ENCODE measurements around the gene ZNF892. TPM values are rescaled to one million over a fixed set of nuclear protein-coding genes. Genes with fewer than 3 reads are reported as not detected.

The ZNF892 gene
- 5.5 and 8.3 TPM in 2 replicates for total RNA-seq
- 4.6 TPM for total RNA-seq (2013)
- polyA plus RNA-seq = 0.46 and 0.67 TPM in 2 replicates
- polyA minus RNA-seq = 2.2 and 2.8 TPM in 2 replicates

- intact Hi-C loops (cut with micrococcal nuclease) = loop anchor here (1.0 to 2.0 kb wide), 5 partner anchors 15 to 131 kb away; partner anchors contain the start of genes ZNF2 and ZNF514
- Histone ChIP-seq H3K27me3 (replicated peaks in 1 of 4; ENCODE audit: control extremely low read depth in 1 of 4, control insufficient read depth in 3 of 4, insufficient read depth in 4 of 4, low read length in 3 of 4) (no peaks in the 10 kb centered on the region), H3K27ac (ENCODE audit: low read length in 2 of 2) (peak within 1 kb of the TSS; percentile 66 to 89), H3K9ac (ENCODE audit: low read length) (peak within 1 kb of the TSS; percentile 93), H3K9me3 (ENCODE audit: control extremely low read depth in 1 of 3, control insufficient read depth in 2 of 3, insufficient read depth in 1 of 3, low read length in 2 of 3) (peaks cover 3 to 15% (median 4%) of the 10 kb centered on the region in 3 donors), H3K79me2 (ENCODE audit: control insufficient read depth, insufficient read depth, low read length) (peaks cover 14% of the 10 kb centered on the region), H4K20me1 (ENCODE audit: control insufficient read depth, insufficient read depth, low read length, poor library complexity, severe bottlenecking) (no peaks in the 10 kb centered on the region), H2AFZ (ENCODE audit: insufficient read depth, low read depth, low read length, poor library complexity, severe bottlenecking) (peak within 1 kb of the TSS; percentile 97), H3K36me3 (replicated peaks in 1 of 2; ENCODE audit: control extremely low read depth in 1 of 2, control insufficient read depth in 1 of 2, extremely low read depth in 1 of 2, insufficient read depth in 2 of 2, low read length in 1 of 2) (peaks cover 3 to 22% of the 10 kb centered on the region in 2 experiments), H3K4me2 (replicated peaks; ENCODE audit: low read depth, low read length, poor library complexity, severe bottlenecking) (peak within 1 kb of the TSS; percentile 89), H3K4me1 (ENCODE audit: control insufficient read depth in 2 of 2, insufficient read depth in 2 of 2, low read length in 2 of 2) (peaks cover 10 to 16% of the 10 kb centered on the region in 2 donors), H3K4me3 (ENCODE audit: control extremely low read depth in 1 of 5, extremely low read depth in 1 of 5, insufficient read depth in 1 of 5, low read depth in 2 of 5, low read length in 4 of 5) (peak within 1 kb of the TSS; percentile 51 to 94 (median 78))
- peaks cover 16% of the 10 kb centered on the region for H3K4me1 Mint-ChIP-seq
- WGBS (ENCODE audit: insufficient coverage) = 2% methylated on average over 72 of the region's 74 CpGs
- H3K27ac Mint-ChIP-seq = peak within 1 kb of the TSS; percentile 86
- peaks cover 6% of the 10 kb centered on the region for H3K9me3 Mint-ChIP-seq (ENCODE audit: insufficient read depth)
- DNase-seq = peak; percentile 87
- TF ChIP-seq EZH2 (IDR thresholded peaks at IDR 0.05; ENCODE audit: borderline replicate concordance, insufficient read depth, low read depth, low read length, poor library complexity, severe bottlenecking) (no peak), CTCF (IDR thresholded peaks at IDR 0.05) (peak; percentile 42)
- H3K4me3 Mint-ChIP-seq = peak within 1 kb of the TSS; percentile 96
- CTCF ChIA-PET = no interaction called here
- peak; percentile 97 for ATAC-seq (ENCODE audit: low read depth)
- POLR2A ChIA-PET = interaction anchor here (0.6 kb wide), 1 partner anchor 94 kb away, joined by 8 read pairs; no protein-coding TSS in a partner anchor
- H3K27me3 Mint-ChIP-seq = no peaks in the 10 kb centered on the region
Measured at GRCh38 chr2:95207111-95207961, at the start of gene ZNF892. Gene ZNF892 (plus strand): TSS chr2:95207521. CDS start chr2:95207816, 295 bp downstream.
